Epithelial cell of proximal tubule (primary cell): ENCODE data around the gene TTLL1. TPM values are rescaled to one million over a fixed set of nuclear protein-coding genes. Genes with fewer than 3 reads are reported as not detected.

Experiments used
- DNase-seq: peaks from one replicate; pipeline ENCODE4 v3.0.0-alpha.2; 2011; ENCODE audit warnings: low read depth
- H3K4me3 ChIP-seq: 2 replicates; pipeline ENCODE4 v1.5.1; 2011; ENCODE audit warnings: low read depth, mild to moderate bottlenecking, low read length
- total RNA-seq: library from RNA; depleted of rRNA; stranded (reverse); fragments of >200 nt; gene quantifications from 2 replicates; pipeline ENCODE4 v1.2.3, GENCODE V29; 2015
- TF ChIP-seq, protein P1 (sequence below): conservative IDR thresholded peaks from 2 replicates; pipeline ENCODE4 v1.5.1; 2012; ENCODE audit warnings: low read depth, mild to moderate bottlenecking, low read length

Gene TTLL1
- total RNA-seq, 1 donor from 2014 or later = 8.9 TPM

DNA sequence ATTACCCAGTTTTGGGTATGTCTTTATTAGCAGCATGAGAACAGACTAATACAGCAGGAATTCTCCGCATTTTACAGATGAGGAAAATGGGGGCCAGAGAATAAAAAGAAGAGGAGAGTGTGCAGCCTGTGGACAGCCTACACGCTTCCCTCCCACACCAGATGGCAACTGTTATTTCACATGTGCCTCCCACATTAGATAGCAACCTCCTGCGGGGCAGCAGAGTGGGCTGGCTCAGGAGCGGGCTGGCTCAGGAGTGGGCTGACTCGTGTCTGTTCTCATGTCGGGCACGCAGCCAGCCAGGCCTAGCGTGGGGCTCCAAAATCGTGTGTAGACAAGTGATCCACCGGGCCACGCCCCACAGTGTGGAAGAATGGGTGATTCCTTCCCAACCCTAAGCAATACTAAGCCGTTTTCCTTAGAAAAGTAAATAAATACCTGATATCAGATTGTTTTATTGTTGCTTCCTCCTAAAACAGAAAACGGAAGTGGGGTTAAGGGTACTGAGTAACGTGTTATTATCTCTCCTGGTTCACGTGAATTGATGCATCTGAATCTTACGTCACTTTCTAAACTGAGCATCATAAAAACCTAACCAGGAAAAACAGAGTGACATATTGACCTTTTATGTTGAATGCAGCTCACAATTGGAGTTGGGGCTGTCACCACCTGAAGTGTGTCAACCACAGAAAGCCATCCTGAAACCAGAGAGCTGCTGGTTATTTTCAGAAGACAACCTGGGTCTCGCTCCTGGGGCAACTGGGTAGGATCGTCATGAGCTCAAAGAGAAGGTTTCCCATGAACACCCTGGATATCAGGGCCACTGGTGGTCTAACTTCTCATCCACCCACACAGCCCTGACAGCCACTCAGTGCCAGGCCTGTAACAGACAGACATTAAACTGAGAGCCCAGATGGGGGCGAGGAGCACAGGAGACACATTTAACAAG is 3.3 kb downstream of the TTLL1 start:
- DNase-seq = no peak
- TF ChIP-seq, protein P1, sequence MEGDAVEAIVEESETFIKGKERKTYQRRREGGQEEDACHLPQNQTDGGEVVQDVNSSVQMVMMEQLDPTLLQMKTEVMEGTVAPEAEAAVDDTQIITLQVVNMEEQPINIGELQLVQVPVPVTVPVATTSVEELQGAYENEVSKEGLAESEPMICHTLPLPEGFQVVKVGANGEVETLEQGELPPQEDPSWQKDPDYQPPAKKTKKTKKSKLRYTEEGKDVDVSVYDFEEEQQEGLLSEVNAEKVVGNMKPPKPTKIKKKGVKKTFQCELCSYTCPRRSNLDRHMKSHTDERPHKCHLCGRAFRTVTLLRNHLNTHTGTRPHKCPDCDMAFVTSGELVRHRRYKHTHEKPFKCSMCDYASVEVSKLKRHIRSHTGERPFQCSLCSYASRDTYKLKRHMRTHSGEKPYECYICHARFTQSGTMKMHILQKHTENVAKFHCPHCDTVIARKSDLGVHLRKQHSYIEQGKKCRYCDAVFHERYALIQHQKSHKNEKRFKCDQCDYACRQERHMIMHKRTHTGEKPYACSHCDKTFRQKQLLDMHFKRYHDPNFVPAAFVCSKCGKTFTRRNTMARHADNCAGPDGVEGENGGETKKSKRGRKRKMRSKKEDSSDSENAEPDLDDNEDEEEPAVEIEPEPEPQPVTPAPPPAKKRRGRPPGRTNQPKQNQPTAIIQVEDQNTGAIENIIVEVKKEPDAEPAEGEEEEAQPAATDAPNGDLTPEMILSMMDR = no peak
- no peak overlapping the region for H3K4me3 ChIP-seq

DNA sequence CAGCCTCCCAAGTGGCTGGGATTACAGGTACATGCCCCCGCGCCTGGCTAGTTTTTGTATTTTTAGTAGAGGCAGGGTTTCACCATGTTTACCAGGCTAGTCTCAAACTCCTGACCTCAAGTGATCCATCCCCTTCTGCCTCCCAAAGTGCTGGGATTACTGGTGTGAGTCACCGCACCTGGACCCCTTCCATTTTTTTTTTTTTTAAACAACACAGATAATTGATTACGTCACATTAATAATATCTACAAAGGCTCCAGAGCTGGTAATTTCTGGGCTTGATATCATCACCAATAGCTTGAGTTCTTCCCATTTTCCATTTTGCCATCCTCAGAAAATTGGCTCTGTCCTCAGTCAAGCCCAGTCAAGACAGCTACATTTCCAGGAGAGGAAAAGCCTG is 7.2 kb downstream of the TTLL1 start:
- DNase-seq = no peak
- H3K4me3 ChIP-seq = no peak overlapping the region
- TF ChIP-seq, protein P1 = no peak

DNA sequence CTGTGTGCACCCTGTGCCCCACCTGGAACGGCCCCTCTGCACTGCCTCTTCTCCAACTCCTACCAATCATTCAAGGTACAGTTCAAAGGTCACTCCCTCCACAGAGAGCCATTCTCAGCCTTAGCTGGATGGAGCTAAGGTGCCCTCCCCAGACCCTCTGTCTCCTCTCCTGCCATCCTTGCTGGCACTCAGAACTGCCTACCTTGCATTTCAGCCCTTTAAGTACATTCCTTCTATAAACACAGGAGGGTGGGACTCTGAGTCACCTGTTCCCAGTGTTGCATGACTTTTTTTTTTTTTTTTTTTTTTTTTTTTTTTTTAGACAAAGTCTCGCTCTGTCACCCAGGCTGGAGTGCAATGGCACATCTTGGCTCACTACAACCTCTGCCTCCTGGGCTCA is 8.6 kb downstream of the TTLL1 start:
- H3K4me3 ChIP-seq = no peak overlapping the region
- no peak for DNase-seq

DNA sequence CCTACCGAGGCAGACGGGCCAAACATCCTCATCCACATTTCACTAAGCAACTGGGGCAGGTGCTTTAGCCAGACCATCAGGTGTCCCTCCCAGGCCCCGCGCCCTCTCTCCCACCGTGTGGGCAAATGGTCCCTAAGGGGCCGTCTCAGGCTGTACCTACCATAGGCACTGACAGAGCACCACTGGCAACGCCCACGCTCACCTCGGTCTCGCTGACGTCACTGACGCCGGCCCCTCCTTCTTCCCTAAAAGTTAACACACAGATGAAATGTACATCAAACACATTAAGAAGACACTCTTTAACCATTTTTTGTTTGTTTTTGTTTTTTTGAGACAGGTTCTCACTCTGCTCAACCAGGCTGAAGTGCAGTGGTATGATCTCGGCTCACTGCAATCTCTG is 9.4 kb downstream of the TTLL1 start:
- H3K4me3 ChIP-seq = no peak overlapping the region
- DNase-seq = no peak
- TF ChIP-seq, protein P1 = no peak

More for the DNA sequence above, 8.6 kb downstream of the TTLL1 start:
- TF ChIP-seq, protein P1 = no peak

DNA sequence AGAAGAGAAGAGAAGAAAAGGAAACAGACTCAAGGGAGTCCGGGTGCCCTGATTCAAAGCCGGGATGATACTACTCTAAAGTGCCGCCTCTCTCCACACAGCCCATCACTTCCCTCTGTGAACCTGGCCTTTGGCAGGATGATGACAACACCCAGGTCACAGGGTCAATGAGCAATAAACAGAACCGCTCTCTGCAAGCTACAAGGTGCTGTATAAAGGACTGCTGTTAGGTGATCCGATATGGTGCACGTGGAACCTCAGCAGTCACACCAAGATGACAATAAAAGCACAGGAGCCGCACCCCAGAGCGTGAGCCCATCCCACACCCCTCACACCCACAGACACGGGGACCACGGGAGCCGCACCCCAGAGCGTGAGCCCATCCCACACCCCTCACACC is 10.7 kb downstream of the TTLL1 start:
- no peak for DNase-seq
- H3K4me3 ChIP-seq = no peak overlapping the region
- TF ChIP-seq, protein P1 = no peak

DNA sequence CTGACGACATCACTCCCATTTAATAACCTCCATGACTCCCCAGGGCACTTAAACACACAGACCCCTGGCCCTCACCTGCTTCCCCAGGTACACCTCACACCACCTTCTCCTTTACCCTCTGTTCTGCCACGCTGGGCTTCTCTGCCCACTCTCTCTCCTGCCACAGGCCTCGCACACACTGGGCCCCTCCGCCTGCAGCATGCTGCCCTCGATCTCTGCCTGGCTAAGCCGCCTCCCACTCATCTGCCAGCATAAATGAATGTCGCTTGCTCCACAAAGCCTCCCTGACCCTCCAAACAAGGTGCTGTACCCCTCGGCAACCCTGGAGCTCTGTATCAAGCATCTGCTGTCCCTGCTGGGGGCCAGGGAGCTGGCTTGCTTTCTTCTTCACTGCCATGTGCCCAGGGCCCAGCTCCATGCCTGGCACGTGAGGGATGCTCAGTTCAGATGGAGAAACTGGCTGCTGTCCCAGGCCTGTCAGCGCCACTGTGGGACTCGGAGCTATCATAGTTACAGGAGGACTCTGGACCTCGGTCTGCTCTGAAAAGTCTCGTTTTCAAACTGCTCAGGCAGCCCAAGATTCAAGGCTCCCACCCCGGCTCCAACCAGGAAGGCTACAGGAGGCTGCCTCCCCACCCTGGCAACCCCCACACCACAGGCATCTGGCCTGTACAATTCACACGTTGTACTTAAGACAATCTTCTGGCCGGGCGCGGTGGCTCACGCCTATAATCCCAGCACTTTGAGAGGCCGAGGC is 11.9 kb downstream of the TTLL1 start:
- TF ChIP-seq, protein P1 = no peak
- no peak for DNase-seq
- no peak overlapping the region for H3K4me3 ChIP-seq
